IMR-90 (cell line): ENCODE results near the gene IMMP1L.

Experiments used
- BHLHE40 ChIP-seq: fragments of 150-350 bp; IDR thresholded peaks from 2 replicates; pipeline ENCODE4 v1.6.1; 2016; ENCODE audit warnings: mild to moderate bottlenecking, low read depth, low read length
- CHD1 ChIP-seq: IDR thresholded peaks from 2 replicates; pipeline ENCODE4 v1.6.1; 2012; ENCODE audit warnings: low read depth, low read length, improper control_type of control experiment
- NFE2L2 ChIP-seq: fragments of 150-350 bp; IDR thresholded peaks from 2 replicates; pipeline ENCODE4 v1.6.1; 2016; ENCODE audit warnings: low read depth, mild to moderate bottlenecking, low read length
- POLR2A ChIP-seq: IDR thresholded peaks from 2 replicates; pipeline ENCODE4 v1.6.1; 2012; ENCODE audit warnings: mild to moderate bottlenecking, low read depth, low read length
- RCOR1 ChIP-seq: IDR thresholded peaks from 2 replicates; pipeline ENCODE4 v1.6.1; 2012; ENCODE audit warnings: mild to moderate bottlenecking, low read length, improper control_type of control experiment; ENCODE audit not compliant: insufficient replicate concordance
- RFX5 ChIP-seq: IDR thresholded peaks from 2 replicates; pipeline ENCODE4 v1.8.0; 2012; ENCODE audit warnings: low read depth, mild to moderate bottlenecking, low read length, moderate library complexity
- SMC3 ChIP-seq: fragments of 150-350 bp; IDR thresholded peaks from 2 replicates; pipeline ENCODE4 v1.6.1; 2016; ENCODE audit warnings: low read depth, mild to moderate bottlenecking, antibody characterized with exemption, low read length, moderate library complexity
- TF ChIP-seq, protein P1 (sequence below): conservative IDR thresholded peaks from 2 replicates; pipeline ENCODE4 v1.5.1; 2012; ENCODE audit warnings: mild to moderate bottlenecking, low read depth, low read length, improper control_type of control experiment
- TF ChIP-seq, protein P2 (sequence below): fragments of 150-350 bp; IDR thresholded peaks from 2 replicates; pipeline ENCODE4 v1.6.1; 2016; ENCODE audit warnings: low read depth, mild to moderate bottlenecking, low read length, moderate library complexity, borderline replicate concordance

DNA sequence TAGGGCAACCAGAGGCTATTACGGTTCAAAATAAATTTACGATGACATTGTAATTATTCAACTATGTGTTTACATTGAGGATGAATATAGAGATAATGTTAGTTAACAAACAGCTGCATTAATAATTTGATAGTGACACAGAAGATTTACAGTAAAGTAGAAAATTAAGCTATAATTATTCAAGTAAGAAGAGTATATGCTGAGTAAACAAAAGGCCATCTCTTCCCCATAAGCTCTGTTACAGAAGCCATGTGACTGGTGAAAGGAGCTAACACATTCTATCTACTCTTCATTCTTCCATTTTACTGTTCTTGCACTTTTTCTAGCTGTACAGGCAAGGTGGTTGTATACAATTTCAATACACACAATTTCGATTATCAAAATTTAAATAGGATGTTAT is 54.2 kb downstream of the IMMP1L start:
- no peak for TF ChIP-seq CHD1
- TF ChIP-seq, protein P1, sequence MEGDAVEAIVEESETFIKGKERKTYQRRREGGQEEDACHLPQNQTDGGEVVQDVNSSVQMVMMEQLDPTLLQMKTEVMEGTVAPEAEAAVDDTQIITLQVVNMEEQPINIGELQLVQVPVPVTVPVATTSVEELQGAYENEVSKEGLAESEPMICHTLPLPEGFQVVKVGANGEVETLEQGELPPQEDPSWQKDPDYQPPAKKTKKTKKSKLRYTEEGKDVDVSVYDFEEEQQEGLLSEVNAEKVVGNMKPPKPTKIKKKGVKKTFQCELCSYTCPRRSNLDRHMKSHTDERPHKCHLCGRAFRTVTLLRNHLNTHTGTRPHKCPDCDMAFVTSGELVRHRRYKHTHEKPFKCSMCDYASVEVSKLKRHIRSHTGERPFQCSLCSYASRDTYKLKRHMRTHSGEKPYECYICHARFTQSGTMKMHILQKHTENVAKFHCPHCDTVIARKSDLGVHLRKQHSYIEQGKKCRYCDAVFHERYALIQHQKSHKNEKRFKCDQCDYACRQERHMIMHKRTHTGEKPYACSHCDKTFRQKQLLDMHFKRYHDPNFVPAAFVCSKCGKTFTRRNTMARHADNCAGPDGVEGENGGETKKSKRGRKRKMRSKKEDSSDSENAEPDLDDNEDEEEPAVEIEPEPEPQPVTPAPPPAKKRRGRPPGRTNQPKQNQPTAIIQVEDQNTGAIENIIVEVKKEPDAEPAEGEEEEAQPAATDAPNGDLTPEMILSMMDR, result no peak
- no peak for TF ChIP-seq RFX5
- TF ChIP-seq POLR2A, result no peak
- TF ChIP-seq BHLHE40, result no peak
- TF ChIP-seq, protein P2, sequence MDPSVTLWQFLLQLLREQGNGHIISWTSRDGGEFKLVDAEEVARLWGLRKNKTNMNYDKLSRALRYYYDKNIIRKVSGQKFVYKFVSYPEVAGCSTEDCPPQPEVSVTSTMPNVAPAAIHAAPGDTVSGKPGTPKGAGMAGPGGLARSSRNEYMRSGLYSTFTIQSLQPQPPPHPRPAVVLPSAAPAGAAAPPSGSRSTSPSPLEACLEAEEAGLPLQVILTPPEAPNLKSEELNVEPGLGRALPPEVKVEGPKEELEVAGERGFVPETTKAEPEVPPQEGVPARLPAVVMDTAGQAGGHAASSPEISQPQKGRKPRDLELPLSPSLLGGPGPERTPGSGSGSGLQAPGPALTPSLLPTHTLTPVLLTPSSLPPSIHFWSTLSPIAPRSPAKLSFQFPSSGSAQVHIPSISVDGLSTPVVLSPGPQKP, result no peak
- no peak for TF ChIP-seq SMC3
- no peak for TF ChIP-seq NFE2L2
- TF ChIP-seq RCOR1, result no peak
